Smooth muscle cell (in vitro differentiated cells): Measurements from ENCODE around the gene AUH. TPM values are rescaled to one million over a fixed set of nuclear protein-coding genes. Genes with fewer than 3 reads are reported as not detected.
"Not testable (repeated sequence)": the region's sequence is repeated elsewhere in the genome, so short reads cannot be mapped to it uniquely, and the experiment has no call there.

Source experiments
- DNase-seq: peaks from one replicate; lab custom pipeline; 2025; ENCODE audit not compliant: unreplicated experiment; lab: John Stamatoyannopoulos, UW
- H2AFZ ChIP-seq: fragments of 200-600 bp; sonication (generic); 2 replicates; pipeline ENCODE4 v1.6.0; 2016; ENCODE audit warnings: antibody characterized with exemption, low read depth, mild to moderate bottlenecking
- H3F3A ChIP-seq: fragments of 200-600 bp; sonication (generic); 2 replicates; pipeline ENCODE4 v1.6.0; 2017; ENCODE audit warnings: antibody characterized with exemption, low read depth
- H3K27ac ChIP-seq: fragments of 200-600 bp; sonication (generic); 2 replicates; pipeline ENCODE4 v1.5.1; 2016; ENCODE audit warnings: low read depth, mild to moderate bottlenecking
- H3K27me3 ChIP-seq: fragments of 200-600 bp; sonication (generic); 2 replicates; pipeline ENCODE4 v1.6.1; 2016; ENCODE audit warnings: low read depth, mild to moderate bottlenecking
- H3K36me3 ChIP-seq: fragments of 200-600 bp; sonication (generic); 2 replicates; pipeline ENCODE4 v1.5.1; 2016; ENCODE audit warnings: low read depth
- H3K4me1 ChIP-seq: fragments of 200-600 bp; sonication (generic); 2 replicates; pipeline ENCODE4 v1.5.1; 2016; ENCODE audit warnings: low read depth
- H3K4me2 ChIP-seq: fragments of 200-600 bp; sonication (generic); 2 replicates; pipeline ENCODE4 v1.6.0; 2016; ENCODE audit warnings: mild to moderate bottlenecking
- H3K4me3 ChIP-seq: fragments of 200-600 bp; sonication (generic); 2 replicates; pipeline ENCODE4 v1.5.1; 2016; ENCODE audit warnings: mild to moderate bottlenecking
- H3K79me2 ChIP-seq: fragments of 200-600 bp; sonication (generic); 2 replicates; pipeline ENCODE4 v1.6.0; 2016; ENCODE audit warnings: low read depth, mild to moderate bottlenecking
- H3K9ac ChIP-seq: fragments of 200-600 bp; sonication (generic); 2 replicates; pipeline ENCODE4 v1.6.0; 2016; ENCODE audit warnings: low read depth
- H3K9me3 ChIP-seq: fragments of 200-600 bp; sonication (generic); replicated peaks from 2 replicates; pipeline ENCODE4 v1.5.1; 2016; ENCODE audit warnings: low read depth
- H4K20me1 ChIP-seq: fragments of 200-600 bp; sonication (generic); 2 replicates; pipeline ENCODE4 v1.6.0; 2016; ENCODE audit warnings: low read depth
- CTCF ChIP-seq: fragments of 200-600 bp; sonication (generic); IDR thresholded peaks from 2 replicates; pipeline ENCODE4 v1.5.1; 2017; ENCODE audit warnings: borderline replicate concordance, mild to moderate bottlenecking, antibody characterized with exemption; ENCODE audit not compliant: insufficient read depth, poor library complexity, severe bottlenecking
- WGBS: methylation state at CpG from one replicate; pipeline ENCODE4 v1.1.7; 2016; ENCODE audit warnings: low lambda C conversion rate; 5-methylcytosine and 5-hydroxymethylcytosine counted together
- polyA plus RNA-seq: library from polyadenylated mRNA; unstranded; fragments of >200 nt; fragmentation: Nextera tagmentation; extraction: Ambion mirVana; gene quantifications from 2 replicates; pipeline ENCODE4 v1.2.1, GENCODE V29; 2016
- total RNA-seq: library from RNA; depleted of rRNA; stranded (reverse); fragments of >200 nt; gene quantifications from 2 replicates; pipeline ENCODE4 v1.2.3, GENCODE V29; 2014

The AUH gene
- total and polyA plus RNA-seq, 2 experiments from 2014 or later = 8.7 TPM

GRCh38 chr9:91383577-91383976 is 21.9 kb upstream of the AUH start:
- no peak overlapping the region for H3K9ac ChIP-seq
- no peaks in the 10 kb centered on the region for H3K79me2 ChIP-seq
- no peak overlapping the region for H3K4me3 ChIP-seq
- peaks cover 7% of the 10 kb centered on the region for H3F3A ChIP-seq
- H3K4me2 ChIP-seq = no peak overlapping the region
- no peak for TF ChIP-seq CTCF
- no peaks in the 10 kb centered on the region for H3K36me3 ChIP-seq
- H3K4me1 ChIP-seq = no peaks in the 10 kb centered on the region
- DNase-seq = no peak
- H3K27me3 ChIP-seq = no peaks in the 10 kb centered on the region
- H3K9me3 ChIP-seq = no peaks in the 10 kb centered on the region
- H2AFZ ChIP-seq = no peak overlapping the region
- no peaks in the 10 kb centered on the region for H4K20me1 ChIP-seq
- no peak overlapping the region for H3K27ac ChIP-seq

- H3K4me2 ChIP-seq = no peak overlapping the region
- H2AFZ ChIP-seq = no peak overlapping the region
- H4K20me1 ChIP-seq = no peaks in the 10 kb centered on the region
- TF ChIP-seq CTCF = no peak
- H3K4me1 ChIP-seq = no peaks in the 10 kb centered on the region
- H3K79me2 ChIP-seq = no peaks in the 10 kb centered on the region
- no peak for DNase-seq
- H3K4me3 ChIP-seq = no peak overlapping the region
- 93% methylated on average over 4 of the region's 4 CpGs for WGBS
- H3K9ac ChIP-seq = no peak overlapping the region
- H3F3A ChIP-seq = peaks cover 7% of the 10 kb centered on the region
- no peak overlapping the region for H3K27ac ChIP-seq
- no peaks in the 10 kb centered on the region for H3K27me3 ChIP-seq
- no peaks in the 10 kb centered on the region for H3K9me3 ChIP-seq
- no peaks in the 10 kb centered on the region for H3K36me3 ChIP-seq
Measured at GRCh38 chr9:91382298-91382697, 20.6 kb upstream of the AUH start.

GRCh38 chr9:91379426-91379825 is 17.7 kb upstream of the AUH start:
- Histone ChIP-seq H3K4me3 (no peak overlapping the region), H3K27me3 (no peaks in the 10 kb centered on the region), H3K4me2 (no peak overlapping the region), H3K9ac (no peak overlapping the region), H4K20me1 (no peaks in the 10 kb centered on the region), H3K9me3 (no peaks in the 10 kb centered on the region), H3K27ac (peak overlapping the region; percentile 12), H3F3A (peaks cover 7% of the 10 kb centered on the region), H3K4me1 (no peaks in the 10 kb centered on the region), H3K79me2 (no peaks in the 10 kb centered on the region), H2AFZ (peak overlapping the region; percentile 45), H3K36me3 (no peaks in the 10 kb centered on the region)
- no peak for TF ChIP-seq CTCF
- 52% methylated on average over 3 of the region's 3 CpGs for WGBS
- DNase-seq = no peak

- H3K9me3 ChIP-seq = no peaks in the 10 kb centered on the region
- H2AFZ ChIP-seq = no peak overlapping the region
- no peak overlapping the region for H3K4me3 ChIP-seq
- WGBS = 59% methylated on average over 2 of the region's 2 CpGs
- H3K27ac ChIP-seq = no peak overlapping the region
- no peak overlapping the region for H3K4me2 ChIP-seq
- peaks cover 7% of the 10 kb centered on the region for H3F3A ChIP-seq
- H3K9ac ChIP-seq = no peak overlapping the region
- no peaks in the 10 kb centered on the region for H4K20me1 ChIP-seq
- no peak for TF ChIP-seq CTCF
- H3K4me1 ChIP-seq = no peaks in the 10 kb centered on the region
- DNase-seq = no peak
- no peaks in the 10 kb centered on the region for H3K79me2 ChIP-seq
- H3K27me3 ChIP-seq = no peaks in the 10 kb centered on the region
- H3K36me3 ChIP-seq = no peaks in the 10 kb centered on the region
Measured at GRCh38 chr9:91378695-91379127, 17.0 kb upstream of the AUH start.

- H3K9me3 ChIP-seq, H3K4me1 ChIP-seq, H2AFZ ChIP-seq, H3K79me2 ChIP-seq, H3F3A ChIP-seq, H3K4me3 ChIP-seq, H3K9ac ChIP-seq, H3K36me3 ChIP-seq, H3K27ac ChIP-seq, H3K27me3 ChIP-seq, H4K20me1 ChIP-seq, DNase-seq, H3K4me2 ChIP-seq: not testable (repeated sequence)
- 98% methylated on average over 3 of the region's 3 CpGs for WGBS
Measured at GRCh38 chr9:91378054-91378453, 16.3 kb upstream of the AUH start.
